OCI-LY3 (cell line): ENCODE measurements around the gene ACSS2.

ENCODE experiments used
- EZH2phosphoT487 ChIP-seq: fragments of 200-600 bp; shearing (Covaris generic); IDR thresholded peaks from 2 replicates; pipeline ENCODE4 v1.6.1; 2018; ENCODE audit warnings: antibody characterized with exemption, mixed run types, low read depth
- TF ChIP-seq, protein P1 (sequence below): fragments of 200-600, 300-600 bp; sonication (generic); IDR thresholded peaks from 2 replicates; pipeline ENCODE4 v1.5.1; 2014; ENCODE audit warnings: antibody characterized with exemption, low read length, low read depth

DNA sequence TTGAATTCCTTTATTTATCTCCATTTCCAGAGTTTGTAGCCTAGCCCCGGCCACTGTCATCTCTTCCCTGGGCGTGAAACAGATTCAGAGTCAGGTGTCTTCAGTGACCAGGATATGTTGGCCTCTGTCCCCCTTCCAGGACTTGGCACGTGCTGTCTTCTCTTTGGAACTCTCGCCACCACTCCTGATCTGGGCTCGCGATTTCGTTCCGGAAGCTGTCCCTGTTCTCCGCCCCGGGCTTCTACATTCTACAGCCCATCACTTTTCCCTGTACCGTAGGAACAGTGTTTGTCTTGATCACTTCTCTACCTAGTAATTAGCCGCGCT, 78.5 kb downstream of the ACSS2 start:
- TF ChIP-seq, protein P1, sequence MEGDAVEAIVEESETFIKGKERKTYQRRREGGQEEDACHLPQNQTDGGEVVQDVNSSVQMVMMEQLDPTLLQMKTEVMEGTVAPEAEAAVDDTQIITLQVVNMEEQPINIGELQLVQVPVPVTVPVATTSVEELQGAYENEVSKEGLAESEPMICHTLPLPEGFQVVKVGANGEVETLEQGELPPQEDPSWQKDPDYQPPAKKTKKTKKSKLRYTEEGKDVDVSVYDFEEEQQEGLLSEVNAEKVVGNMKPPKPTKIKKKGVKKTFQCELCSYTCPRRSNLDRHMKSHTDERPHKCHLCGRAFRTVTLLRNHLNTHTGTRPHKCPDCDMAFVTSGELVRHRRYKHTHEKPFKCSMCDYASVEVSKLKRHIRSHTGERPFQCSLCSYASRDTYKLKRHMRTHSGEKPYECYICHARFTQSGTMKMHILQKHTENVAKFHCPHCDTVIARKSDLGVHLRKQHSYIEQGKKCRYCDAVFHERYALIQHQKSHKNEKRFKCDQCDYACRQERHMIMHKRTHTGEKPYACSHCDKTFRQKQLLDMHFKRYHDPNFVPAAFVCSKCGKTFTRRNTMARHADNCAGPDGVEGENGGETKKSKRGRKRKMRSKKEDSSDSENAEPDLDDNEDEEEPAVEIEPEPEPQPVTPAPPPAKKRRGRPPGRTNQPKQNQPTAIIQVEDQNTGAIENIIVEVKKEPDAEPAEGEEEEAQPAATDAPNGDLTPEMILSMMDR = no peak
- TF ChIP-seq EZH2phosphoT487 = no peak
